ENCODE measurements around the gene NLN. TPM values are rescaled to one million over a fixed set of nuclear protein-coding genes. Genes with fewer than 3 reads are reported as not detected.

Gene NLN
- polyA plus RNA-seq, 1 donor (not counting 4 experiments of a cell fraction or from before 2014, with no cell fraction given), result 26.1 TPM

DNA sequence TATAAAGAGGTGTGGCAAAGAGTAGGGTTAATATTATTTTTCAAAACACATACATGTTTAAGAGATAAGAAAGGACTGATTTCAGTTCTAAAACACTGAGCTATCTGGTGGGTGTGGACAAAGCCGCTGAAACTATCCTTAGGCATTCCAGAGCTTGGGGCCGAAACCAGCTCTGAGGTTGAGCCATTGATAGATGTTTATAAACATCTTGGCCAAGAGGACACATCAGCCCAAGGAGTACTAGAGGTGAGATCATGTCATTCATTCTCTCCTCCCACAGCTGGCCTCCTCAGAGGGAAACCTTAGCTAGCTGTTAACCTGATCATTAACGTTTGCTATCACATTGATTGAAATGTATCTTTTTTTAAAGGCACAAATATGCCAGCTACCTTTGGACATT lies 89.9 kb downstream of the NLN start:
- TF ChIP-seq, protein P1, sequence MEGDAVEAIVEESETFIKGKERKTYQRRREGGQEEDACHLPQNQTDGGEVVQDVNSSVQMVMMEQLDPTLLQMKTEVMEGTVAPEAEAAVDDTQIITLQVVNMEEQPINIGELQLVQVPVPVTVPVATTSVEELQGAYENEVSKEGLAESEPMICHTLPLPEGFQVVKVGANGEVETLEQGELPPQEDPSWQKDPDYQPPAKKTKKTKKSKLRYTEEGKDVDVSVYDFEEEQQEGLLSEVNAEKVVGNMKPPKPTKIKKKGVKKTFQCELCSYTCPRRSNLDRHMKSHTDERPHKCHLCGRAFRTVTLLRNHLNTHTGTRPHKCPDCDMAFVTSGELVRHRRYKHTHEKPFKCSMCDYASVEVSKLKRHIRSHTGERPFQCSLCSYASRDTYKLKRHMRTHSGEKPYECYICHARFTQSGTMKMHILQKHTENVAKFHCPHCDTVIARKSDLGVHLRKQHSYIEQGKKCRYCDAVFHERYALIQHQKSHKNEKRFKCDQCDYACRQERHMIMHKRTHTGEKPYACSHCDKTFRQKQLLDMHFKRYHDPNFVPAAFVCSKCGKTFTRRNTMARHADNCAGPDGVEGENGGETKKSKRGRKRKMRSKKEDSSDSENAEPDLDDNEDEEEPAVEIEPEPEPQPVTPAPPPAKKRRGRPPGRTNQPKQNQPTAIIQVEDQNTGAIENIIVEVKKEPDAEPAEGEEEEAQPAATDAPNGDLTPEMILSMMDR (optimal IDR thresholded peaks at IDR 0.05 in 1 of 3, IDR thresholded peaks at IDR 0.05 in 1 of 3, conservative IDR thresholded peaks at IDR 0.05 in 1 of 3; ENCODE audit: extremely low read depth in 1 of 3, insufficient read depth in 2 of 3, low read length in 3 of 3), result no peak
- TF ChIP-seq EZH2 (IDR thresholded peaks at IDR 0.05; ENCODE audit: low read length), result no peak
- no peak for DNase-seq (ENCODE audit: low read depth, low spot score)
- Histone ChIP-seq H3K9me3 (ENCODE audit: control insufficient read depth, low read depth, low read length) (no peaks in the 10 kb centered on the region), H3K4me3 (ENCODE audit: control insufficient read depth in 2 of 3, extremely low read depth in 1 of 3, insufficient read depth in 2 of 3, low read depth in 1 of 3, low read length in 3 of 3) (no peak overlapping the region), H3K9me1 (ENCODE audit: control insufficient read depth, extremely low read depth, insufficient read depth, low read length) (no peaks in the 10 kb centered on the region), H2AFZ (ENCODE audit: control insufficient read depth, low read length) (no peak overlapping the region), H3K27ac (ENCODE audit: control insufficient read depth, insufficient read depth, low read length) (no peak overlapping the region), H4K20me1 (ENCODE audit: control insufficient read depth, extremely low read depth, insufficient read depth, low read length) (no peaks in the 10 kb centered on the region), H3K27me3 (ENCODE audit: control insufficient read depth, extremely low read depth, insufficient read depth, low read length) (no peaks in the 10 kb centered on the region), H3K36me3 (ENCODE audit: control insufficient read depth in 2 of 2, extremely low read depth in 1 of 2, insufficient read depth in 2 of 2, low read length in 2 of 2) (peaks cover 0 to 3% of the 10 kb centered on the region in 2 experiments), H3K79me2 (ENCODE audit: control insufficient read depth, insufficient read depth, low read length) (no peaks in the 10 kb centered on the region), H3K9ac (ENCODE audit: control insufficient read depth, extremely low read depth, insufficient read depth, low read length) (no peak overlapping the region), H3K4me2 (ENCODE audit: control insufficient read depth, extremely low read depth, insufficient read depth, low read depth, low read length) (no peak overlapping the region), H3K4me1 (ENCODE audit: control insufficient read depth, extremely low read depth, insufficient read depth, low read length) (peaks cover 30% of the 10 kb centered on the region)
- dilution Hi-C loops (cut with MboI; ENCODE audit: extremely low pct_ligation_motif_present, low sequenced_read_pairs), result no loop called here
- no peak for FAIRE-seq

DNA sequence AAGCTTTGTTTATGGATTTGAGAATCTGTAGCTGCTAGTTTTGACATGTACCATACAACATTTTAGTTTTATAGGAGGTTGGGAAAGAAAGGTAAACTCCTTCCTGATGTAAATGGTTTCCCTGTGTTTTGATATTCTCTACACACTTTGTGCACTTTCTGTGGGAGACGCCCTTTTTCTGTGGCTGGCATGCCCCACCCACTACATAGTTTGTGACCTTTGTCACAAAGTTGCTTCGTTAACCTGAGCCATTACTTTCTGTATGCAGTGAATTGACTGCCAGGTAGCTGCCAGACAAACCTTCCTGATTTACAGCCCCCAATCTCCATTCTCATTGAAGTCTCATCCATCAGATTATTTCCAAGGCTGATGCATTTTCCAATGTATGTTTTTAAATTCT lies 90.6 kb downstream of the NLN start:
- Histone ChIP-seq H3K27me3 (ENCODE audit: control insufficient read depth, extremely low read depth, insufficient read depth, low read length) (no peaks in the 10 kb centered on the region), H3K9me3 (ENCODE audit: control insufficient read depth, low read depth, low read length) (no peaks in the 10 kb centered on the region), H3K27ac (ENCODE audit: control insufficient read depth, insufficient read depth, low read length) (no peak overlapping the region), H3K9me1 (ENCODE audit: control insufficient read depth, extremely low read depth, insufficient read depth, low read length) (no peaks in the 10 kb centered on the region), H3K4me3 (ENCODE audit: control insufficient read depth in 2 of 3, extremely low read depth in 1 of 3, insufficient read depth in 2 of 3, low read depth in 1 of 3, low read length in 3 of 3) (no peak overlapping the region), H2AFZ (ENCODE audit: control insufficient read depth, low read length) (no peak overlapping the region), H3K79me2 (ENCODE audit: control insufficient read depth, insufficient read depth, low read length) (no peaks in the 10 kb centered on the region), H3K9ac (ENCODE audit: control insufficient read depth, extremely low read depth, insufficient read depth, low read length) (no peak overlapping the region), H4K20me1 (ENCODE audit: control insufficient read depth, extremely low read depth, insufficient read depth, low read length) (no peaks in the 10 kb centered on the region), H3K4me2 (ENCODE audit: control insufficient read depth, extremely low read depth, insufficient read depth, low read depth, low read length) (peak overlapping the region; percentile 8), H3K36me3 (ENCODE audit: control insufficient read depth in 2 of 2, extremely low read depth in 1 of 2, insufficient read depth in 2 of 2, low read length in 2 of 2) (peaks cover 0 to 3% of the 10 kb centered on the region in 2 experiments), H3K4me1 (ENCODE audit: control insufficient read depth, extremely low read depth, insufficient read depth, low read length) (peaks cover 30% of the 10 kb centered on the region)
- DNase-seq (ENCODE audit: low read depth, low spot score), result no peak
- TF ChIP-seq, protein P1 (optimal IDR thresholded peaks at IDR 0.05 in 1 of 3, IDR thresholded peaks at IDR 0.05 in 1 of 3, conservative IDR thresholded peaks at IDR 0.05 in 1 of 3; ENCODE audit: extremely low read depth in 1 of 3, insufficient read depth in 2 of 3, low read length in 3 of 3), result no peak
- no peak for TF ChIP-seq EZH2 (IDR thresholded peaks at IDR 0.05; ENCODE audit: low read length)
- peak; percentile 39 for FAIRE-seq
- dilution Hi-C loops (cut with MboI; ENCODE audit: extremely low pct_ligation_motif_present, low sequenced_read_pairs), result no loop called here
